Limb (tissue), 2 donors: Measurements from ENCODE around the gene KLK1.
"Not testable (repeated sequence)": the region's sequence is repeated elsewhere in the genome, so short reads cannot be mapped to it uniquely, and the experiment has no call there.

Source experiments
- DNase-seq, 2 donors: peaks; one replicate each; pipeline ENCODE4 v3.0.0-alpha.2; 2016; ENCODE audit errors: extremely low spot score in 2 of 2

KLK1 gene

DNA sequence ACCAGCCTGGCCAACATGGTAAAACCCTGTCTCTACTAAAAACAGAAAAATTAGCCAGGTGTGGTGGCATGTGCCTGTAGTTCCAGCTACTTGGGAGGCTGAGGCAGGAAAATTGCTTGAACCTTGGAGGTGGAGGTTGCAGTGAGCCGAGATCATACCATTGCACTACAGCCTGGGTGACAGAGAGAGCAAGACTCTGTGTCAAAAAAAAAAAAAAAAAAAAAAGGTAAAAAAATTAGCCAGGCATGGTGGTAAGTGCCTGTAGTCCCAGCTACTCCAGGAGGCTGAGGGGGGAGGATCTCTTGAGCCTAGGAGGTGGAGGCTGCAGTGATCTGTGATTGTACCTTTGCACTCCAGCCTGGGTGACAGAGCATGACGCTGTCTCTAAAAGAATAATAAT is 53.4 kb downstream of the KLK1 start, which contains the start of gene GPR32:
GPR32 (plus strand) TSS at position 301 of the 400 bp plus-strand sequence. CDS start 137 bp downstream, outside the sequence.
- not testable (repeated sequence) for DNase-seq
